WTC11 (cell line): ENCODE results near the gene ZNF256.

Experiments used
- ATF1 ChIP-seq: sonication (generic); formaldehyde crosslinking; IDR thresholded peaks from 2 replicates; pipeline ENCODE4 v1.8.1; 2023; ENCODE audit warnings: mild to moderate bottlenecking, moderate library complexity, missing genetic modification reagents
- TP53 ChIP-seq: sonication (generic); formaldehyde crosslinking; IDR thresholded peaks from 2 replicates; pipeline ENCODE4 v1.8.1; 2023; ENCODE audit warnings: mild to moderate bottlenecking, missing genetic modification reagents
- TF ChIP-seq, protein P1 (sequence below): sonication (generic); formaldehyde crosslinking; IDR thresholded peaks from 2 replicates; pipeline ENCODE4 v1.8.1; 2023; ENCODE audit warnings: mild to moderate bottlenecking, missing genetic modification reagents
- TF ChIP-seq, protein P2 (sequence below): fragments of 200-600 bp; IDR thresholded peaks from 2 replicates; pipeline ENCODE4 v1.8.0; 2022; ENCODE audit warnings: antibody characterized with exemption

DNA sequence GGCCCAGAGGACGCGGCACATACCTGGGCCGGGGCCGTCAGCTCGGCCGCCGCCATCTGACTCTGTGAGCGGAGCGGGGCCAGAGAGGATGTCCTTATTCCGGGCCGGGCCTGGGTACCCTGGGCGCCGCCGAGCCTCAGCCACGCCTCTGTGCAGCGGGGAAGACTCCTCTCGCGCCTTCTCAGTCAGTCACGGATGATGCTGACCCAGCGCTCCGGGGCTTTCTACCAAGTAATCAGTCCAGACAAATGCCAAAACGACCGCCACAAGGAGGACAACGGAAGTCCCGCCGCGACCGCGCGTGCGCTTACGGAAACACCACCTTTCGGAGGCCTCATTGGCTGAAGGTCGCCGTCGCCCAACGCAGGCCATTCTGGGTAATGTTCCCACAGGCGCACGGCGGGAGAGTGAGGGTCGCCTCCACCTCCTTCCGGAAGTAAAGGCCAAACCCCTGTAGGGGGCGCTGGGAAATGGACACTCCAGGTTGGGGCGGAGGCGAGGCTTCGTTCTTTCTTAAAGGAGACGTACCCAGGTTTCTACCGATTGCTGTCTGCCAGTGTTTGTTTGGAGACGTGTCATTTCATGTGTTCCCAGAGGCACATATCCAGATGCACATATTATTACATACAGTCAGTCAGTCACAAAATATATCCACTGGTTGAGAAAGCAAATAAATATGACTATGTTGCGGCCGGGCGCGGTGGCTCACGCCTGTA lies at the start of gene ZNF256:
- TF ChIP-seq, protein P1, sequence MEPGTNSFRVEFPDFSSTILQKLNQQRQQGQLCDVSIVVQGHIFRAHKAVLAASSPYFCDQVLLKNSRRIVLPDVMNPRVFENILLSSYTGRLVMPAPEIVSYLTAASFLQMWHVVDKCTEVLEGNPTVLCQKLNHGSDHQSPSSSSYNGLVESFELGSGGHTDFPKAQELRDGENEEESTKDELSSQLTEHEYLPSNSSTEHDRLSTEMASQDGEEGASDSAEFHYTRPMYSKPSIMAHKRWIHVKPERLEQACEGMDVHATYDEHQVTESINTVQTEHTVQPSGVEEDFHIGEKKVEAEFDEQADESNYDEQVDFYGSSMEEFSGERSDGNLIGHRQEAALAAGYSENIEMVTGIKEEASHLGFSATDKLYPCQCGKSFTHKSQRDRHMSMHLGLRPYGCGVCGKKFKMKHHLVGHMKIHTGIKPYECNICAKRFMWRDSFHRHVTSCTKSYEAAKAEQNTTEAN (CRISPR knock-in tag): no peak
- TF ChIP-seq, protein P2, sequence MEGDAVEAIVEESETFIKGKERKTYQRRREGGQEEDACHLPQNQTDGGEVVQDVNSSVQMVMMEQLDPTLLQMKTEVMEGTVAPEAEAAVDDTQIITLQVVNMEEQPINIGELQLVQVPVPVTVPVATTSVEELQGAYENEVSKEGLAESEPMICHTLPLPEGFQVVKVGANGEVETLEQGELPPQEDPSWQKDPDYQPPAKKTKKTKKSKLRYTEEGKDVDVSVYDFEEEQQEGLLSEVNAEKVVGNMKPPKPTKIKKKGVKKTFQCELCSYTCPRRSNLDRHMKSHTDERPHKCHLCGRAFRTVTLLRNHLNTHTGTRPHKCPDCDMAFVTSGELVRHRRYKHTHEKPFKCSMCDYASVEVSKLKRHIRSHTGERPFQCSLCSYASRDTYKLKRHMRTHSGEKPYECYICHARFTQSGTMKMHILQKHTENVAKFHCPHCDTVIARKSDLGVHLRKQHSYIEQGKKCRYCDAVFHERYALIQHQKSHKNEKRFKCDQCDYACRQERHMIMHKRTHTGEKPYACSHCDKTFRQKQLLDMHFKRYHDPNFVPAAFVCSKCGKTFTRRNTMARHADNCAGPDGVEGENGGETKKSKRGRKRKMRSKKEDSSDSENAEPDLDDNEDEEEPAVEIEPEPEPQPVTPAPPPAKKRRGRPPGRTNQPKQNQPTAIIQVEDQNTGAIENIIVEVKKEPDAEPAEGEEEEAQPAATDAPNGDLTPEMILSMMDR: peak; percentile 63; the same call in 1 of the 2 replicates
- no peak for TF ChIP-seq TP53
- TF ChIP-seq ATF1 (CRISPR knock-in tag): no peak
